A549 (cell line): ENCODE results near the gene TRAK1. TPM values are rescaled to one million over a fixed set of nuclear protein-coding genes. Genes with fewer than 3 reads are reported as not detected.

Experiments
- ATAC-seq, 2 experiments: fragments of 200-7000 bp in 1 of 2; fragments of >200 bp in 1 of 2; cut with Nextera tagmentation in 1 of 2; cut with Tn5 transposase in 1 of 2; 3 replicates each; pipeline versions ENCODE4 v1.8.0 to v1.9.1; 2018 to 2020; ENCODE audit warnings: mild to moderate bottlenecking in 1 of 2, moderate library complexity in 1 of 2
- CTCF ChIA-PET: fragments of 300-600 bp; sonication (Branson Sonifier 250); formaldehyde crosslinking; extraction: SDS; loops from one replicate; lab custom pipeline; 2021; ENCODE audit warnings: antibody characterized with exemption, inconsistent platforms; lab: Yijun Ruan, JAX
- POLR2A ChIA-PET: fragments of 350-600 bp; formaldehyde crosslinking; extraction: SDS; loops from one replicate; lab custom pipeline; 2021; ENCODE audit warnings: antibody characterized with exemption, inconsistent platforms; lab: Yijun Ruan, JAX
- DNase-seq, 2 experiments: peaks; one replicate each; pipeline versions ENCODE4 v3.0.0 to v3.0.0-alpha.2; 2011 to 2016; ENCODE audit warnings: low read depth in 1 of 2, low spot score in 1 of 2
- FAIRE-seq: peaks from 2 replicates; lab custom pipeline; 2011; peaks lifted over from hg19 to GRCh38; lab: Jason Lieb, UNC
- H3K27ac ChIP-seq, 2 experiments: fragments of >200 bp; sonication (Bioruptor Twin); formaldehyde crosslinking; 3 replicates each; pipeline ENCODE4 v1.5.1; 2016 to 2017
- H3K4me1 ChIP-seq: fragments of >200 bp; sonication (Bioruptor Twin); formaldehyde crosslinking; 3 replicates; pipeline ENCODE4 v1.6.1; 2016
- H3K4me2 ChIP-seq: fragments of >200 bp; sonication (Bioruptor Twin); formaldehyde crosslinking; 3 replicates; pipeline ENCODE4 v1.6.1; 2016
- H3K4me3 ChIP-seq: fragments of >200 bp; sonication (Bioruptor Twin); formaldehyde crosslinking; 3 replicates; pipeline ENCODE4 v1.5.1; 2016
- H3K9me3 ChIP-seq: fragments of >200 bp; sonication (Bioruptor Twin); formaldehyde crosslinking; 3 replicates; pipeline ENCODE4 v1.6.1; 2016
- ATOH8 ChIP-seq: fragments of 250-450 bp; sonication (Bioruptor Pico); IDR thresholded peaks from 2 replicates; pipeline ENCODE4 v1.5.0; 2020; ENCODE audit warnings: low read depth, mild to moderate bottlenecking, moderate library complexity
- BHLHE40 ChIP-seq: IDR thresholded peaks from 2 replicates; pipeline ENCODE4 v1.6.1; 2012; ENCODE audit warnings: low read depth, low read length, inconsistent platforms
- CBX2 ChIP-seq: fragments of 200-600 bp; sonication (generic); IDR thresholded peaks from 2 replicates; pipeline ENCODE4 v1.6.1; 2016; ENCODE audit warnings: low read depth, mild to moderate bottlenecking, borderline replicate concordance
- CBX8 ChIP-seq: fragments of 200-600 bp; sonication (generic); IDR thresholded peaks from 2 replicates; pipeline ENCODE4 v1.6.1; 2016
- CEBPB ChIP-seq, 2 experiments: fragments of >200 bp in 1 of 2; sonication (Bioruptor Twin) in 1 of 2; formaldehyde crosslinking in 1 of 2; IDR thresholded peaks; 2 replicates each; pipeline ENCODE4 v1.6.1; 2012 to 2016
- CHD2 ChIP-seq: fragments of 150-350 bp; IDR thresholded peaks from 2 replicates; pipeline ENCODE4 v1.6.1; 2014; ENCODE audit warnings: low read length; ENCODE audit not compliant: partially characterized antibody
- CHD4 ChIP-seq: fragments of 200-600 bp; sonication (generic); IDR thresholded peaks from 2 replicates; pipeline ENCODE4 v1.6.1; 2016; ENCODE audit warnings: antibody characterized with exemption, mild to moderate bottlenecking, borderline replicate concordance
- EHMT2 ChIP-seq: fragments of 200-600 bp; sonication (generic); IDR thresholded peaks from 2 replicates; pipeline ENCODE4 v1.6.1; 2016; ENCODE audit warnings: antibody characterized with exemption, low read depth, mild to moderate bottlenecking, moderate library complexity
- EP300 ChIP-seq, 2 experiments: fragments of >200 bp; sonication (Bioruptor Twin); formaldehyde crosslinking; IDR thresholded peaks; 2 replicates in 1 of 2; 3 replicates in 1 of 2; pipeline ENCODE4 v1.6.1; 2016 to 2017
- FOSL2 ChIP-seq, 2 experiments: fragments of 450-650 bp in 1 of 2; fragments of >200 bp in 1 of 2; sonication (Bioruptor Twin) in 1 of 2; formaldehyde crosslinking; IDR thresholded peaks; 2 replicates each; pipeline versions ENCODE4 v1.5.0 to v1.6.1; 2016 to 2020; ENCODE audit warnings: mild to moderate bottlenecking in 1 of 2, moderate library complexity in 1 of 2
- HDAC2 ChIP-seq: fragments of 200-600 bp; sonication (generic); IDR thresholded peaks from 2 replicates; pipeline ENCODE4 v1.6.1; 2016
- HES2 ChIP-seq: fragments of >200 bp; sonication (Bioruptor Twin); formaldehyde crosslinking; IDR thresholded peaks from 2 replicates; pipeline ENCODE4 v1.6.1; 2016
- HEYL ChIP-seq: fragments of 250-450 bp; sonication (Bioruptor Pico); IDR thresholded peaks from 2 replicates; pipeline ENCODE4 v1.8.0; 2021; ENCODE audit warnings: mild to moderate bottlenecking, moderate library complexity
- HMGXB4 ChIP-seq: fragments of 250-450 bp; sonication (Bioruptor Pico); IDR thresholded peaks from 2 replicates; pipeline ENCODE4 v1.5.0; 2021; ENCODE audit warnings: mild to moderate bottlenecking, moderate library complexity, borderline replicate concordance
- JUNB ChIP-seq: fragments of >200 bp; sonication (Bioruptor Twin); formaldehyde crosslinking; IDR thresholded peaks from 2 replicates; pipeline ENCODE4 v1.6.1; 2016
- KDM1A ChIP-seq: fragments of 200-600 bp; sonication (generic); IDR thresholded peaks from 2 replicates; pipeline ENCODE4 v1.6.1; 2016; ENCODE audit warnings: low read depth, mild to moderate bottlenecking
- MAX ChIP-seq: IDR thresholded peaks from 2 replicates; pipeline ENCODE4 v1.6.1; 2012
- MAZ ChIP-seq: fragments of 150-350 bp; IDR thresholded peaks from 2 replicates; pipeline ENCODE4 v1.6.1; 2014; ENCODE audit warnings: antibody characterized with exemption, low read depth, low read length, borderline replicate concordance
- NFE2L2 ChIP-seq: fragments of 150-350 bp; conservative IDR thresholded peaks from 2 replicates; pipeline ENCODE4 v1.6.1; 2014; ENCODE audit warnings: low read length
- NR3C1 ChIP-seq: fragments of >200 bp; sonication (Bioruptor Twin); formaldehyde crosslinking; IDR thresholded peaks from 3 replicates; pipeline ENCODE4 v1.6.1; 2017
- POLR2A ChIP-seq: IDR thresholded peaks from 2 replicates; pipeline ENCODE4 v1.6.1; 2012; ENCODE audit warnings: mild to moderate bottlenecking, low read length
- RARB ChIP-seq: fragments of 250-450 bp; sonication (Bioruptor Pico); IDR thresholded peaks from 2 replicates; pipeline ENCODE4 v1.8.0; 2021; ENCODE audit warnings: mild to moderate bottlenecking, moderate library complexity
- REST ChIP-seq: fragments of 200-600 bp; sonication (generic); IDR thresholded peaks from 2 replicates; pipeline ENCODE4 v1.6.1; 2016; ENCODE audit warnings: antibody characterized with exemption, mild to moderate bottlenecking, moderate library complexity
- TFCP2L1 ChIP-seq: fragments of 250-450 bp; sonication (Bioruptor Pico); IDR thresholded peaks from 2 replicates; pipeline ENCODE4 v1.5.0; 2021; ENCODE audit warnings: mild to moderate bottlenecking
- WGBS: methylation state at CpG from one replicate; pipeline ENCODE4 v1.1.6; 2017; ENCODE audit errors: missing lambda C conversion rate; 5-methylcytosine and 5-hydroxymethylcytosine counted together
- polyA plus RNA-seq, 4 experiments: library from polyadenylated mRNA; depleted of rRNA in 3 of 4; stranded (reverse); fragments of >200 nt; fragmentation: RNase III in 1 of 4; extraction: RNeasy Plus Mini Kit Qiagen cat#74134 plus additional on column Dnase treatment in 1 of 4; gene quantifications; 2 replicates in 3 of 4; 3 replicates in 1 of 4; pipeline ENCODE4 v1.2.3, GENCODE V29; 2011 to 2017

TRAK1 gene
- polyA plus RNA-seq, 2 of the 4 experiments (the other 2 are of a cell fraction): 12.2 to 22.3 TPM

- H3K4me2 ChIP-seq: peak overlapping the region; percentile 88
- peak overlapping the region; percentile 62 to 83; a peak in 4 of 6 replicates for H3K27ac ChIP-seq
- DNase-seq: no peak
- no peak for TF ChIP-seq TFCP2L1
- TF ChIP-seq CEBPB (IDR thresholded peaks at IDR 0.05): no peak
- no peak for TF ChIP-seq ATOH8 (CRISPR knock-in tag)
- no peak for TF ChIP-seq FOSL2 (IDR thresholded peaks at IDR 0.05)
- no peak for TF ChIP-seq FOSL2 (CRISPR knock-in tag; IDR thresholded peaks at IDR 0.05)
- no peak for TF ChIP-seq RARB (CRISPR knock-in tag)
- TF ChIP-seq HMGXB4 (CRISPR knock-in tag): no peak
- no peak for TF ChIP-seq NFE2L2
- TF ChIP-seq POLR2A: no peak
- no peak for TF ChIP-seq KDM1A
- H3K9me3 ChIP-seq: peaks cover 12% of the 10 kb centered on the region; the same call in 1 of the 3 replicates
- no peak overlapping the region for H3K4me3 ChIP-seq
- no peak for FAIRE-seq
- H3K4me1 ChIP-seq: peaks cover 39% of the 10 kb centered on the region
- ChIA-PET CTCF (interaction anchor here (0.9 to 1.1 kb wide), 2 partner anchors 26 to 27 kb away, joined by 3 to 5 read pairs; no protein-coding TSS in a partner anchor), POLR2A (no interaction called here)
- WGBS: 85% methylated on average over 7 of the region's 7 CpGs
- ATAC-seq: no peak
These were observed 18.3 kb upstream of the TRAK1 start for GRCh38 chr3:42072831-42073301.

GRCh38 chr3:42077785-42078184 lies 13.4 kb upstream of the TRAK1 start:
- TF ChIP-seq BHLHE40: no peak
- TF ChIP-seq CHD4: no peak
- no peak for TF ChIP-seq HES2
- Histone ChIP-seq H3K9me3 (peaks cover 17% of the 10 kb centered on the region; the same call in 1 of the 3 replicates), H3K27ac (no peak overlapping the region), H3K4me2 (no peak overlapping the region), H3K4me3 (no peak overlapping the region), H3K4me1 (peaks cover 35% of the 10 kb centered on the region)
- WGBS: 95% methylated on average over 5 of the region's 5 CpGs
- ChIA-PET CTCF (interaction anchor here (1.5 to 2.7 kb wide), 2 partner anchors 9 to 22 kb away, joined by 5 to 10 read pairs; no protein-coding TSS in a partner anchor), POLR2A (no interaction called here)
- no peak for DNase-seq
- ATAC-seq: no peak
- no peak for FAIRE-seq

GRCh38 chr3:42078677-42079076 lies 12.5 kb upstream of the TRAK1 start:
- ChIA-PET CTCF (interaction anchor here (0.7 to 2.7 kb wide), 3 partner anchors 21 to 1640 kb away, joined by 3 to 12 read pairs (median 10); no protein-coding TSS in a partner anchor), POLR2A (no interaction called here)
- peaks cover 17% of the 10 kb centered on the region; the same call in 1 of the 3 replicates for H3K9me3 ChIP-seq
- FAIRE-seq (no peak), ATAC-seq (no peak), DNase-seq (no peak)
- no peak for TF ChIP-seq CHD2
- TF ChIP-seq HEYL (CRISPR knock-in tag): no peak
- TF ChIP-seq NR3C1: no peak
- TF ChIP-seq TFCP2L1: no peak
- TF ChIP-seq HDAC2: no peak
- no peak for TF ChIP-seq EHMT2
- no peak for TF ChIP-seq MAZ
- no peak for TF ChIP-seq JUNB
- no peak for TF ChIP-seq EP300 (IDR thresholded peaks at IDR 0.05)
- TF ChIP-seq HES2: no peak
- TF ChIP-seq REST: no peak
- no peak for TF ChIP-seq CBX2
- no peak for TF ChIP-seq FOSL2 (IDR thresholded peaks at IDR 0.05)
- TF ChIP-seq FOSL2 (CRISPR knock-in tag; IDR thresholded peaks at IDR 0.05): no peak
- TF ChIP-seq MAX: no peak
- no peak for TF ChIP-seq CBX8
- H3K27ac ChIP-seq: peak overlapping the region in 1 of 2 experiments; percentile 78; a peak in 1 of 6 replicates
- H3K4me2 ChIP-seq: no peak overlapping the region
- H3K4me3 ChIP-seq: no peak overlapping the region
- H3K4me1 ChIP-seq: peaks cover 31% of the 10 kb centered on the region
- 96% methylated on average over 3 of the region's 3 CpGs for WGBS
